Uterus (tissue), 4 donors: Measurements from ENCODE around the gene IGF1R. TPM values are rescaled to one million over a fixed set of nuclear protein-coding genes. Genes with fewer than 3 reads are reported as not detected.

Experiments used
- DNase-seq, 2 donors: peaks; one replicate each; pipeline ENCODE4 v3.0.0-alpha.2; 2019 to 2020
- H3K27ac ChIP-seq, 2 donors: fragments of 200-600 bp; sonication (generic); 1 replicate in 1 of 2; 2 replicates in 1 of 2; pipeline ENCODE4 v1.5.1; 2016 to 2018
- H3K27me3 ChIP-seq, 2 donors: fragments of 200-600 bp; sonication (generic); one replicate each; pipeline ENCODE4 v1.5.1; 2018 to 2019; ENCODE audit warnings: control low read depth in 1 of 2
- H3K36me3 ChIP-seq, 2 donors: fragments of 200-600 bp; sonication (generic); one replicate each; pipeline ENCODE4 v1.5.1; 2019; ENCODE audit warnings: control low read depth in 1 of 2
- H3K4me1 ChIP-seq, 2 donors: fragments of 200-600 bp; sonication (generic); one replicate each; pipeline ENCODE4 v1.5.1; 2018 to 2019; ENCODE audit warnings: control low read depth in 1 of 2
- H3K4me3 ChIP-seq, 2 donors: fragments of 200-600 bp; sonication (generic); 1 replicate in 1 of 2; 2 replicates in 1 of 2; pipeline ENCODE4 v1.5.1; 2018 to 2019; ENCODE audit warnings: mild to moderate bottlenecking in 1 of 2
- H3K9me3 ChIP-seq, 2 donors: fragments of 200-600 bp; sonication (generic); one replicate each; pipeline ENCODE4 v1.5.1; 2019; ENCODE audit warnings: control low read depth in 1 of 2
- CTCF ChIP-seq, 4 experiments: fragments of 200-600 bp in 2 of 4; fragments of 450-650 bp in 2 of 4; sonication (generic) in 2 of 4; IDR thresholded peaks; one replicate each; pipeline ENCODE4 v1.5.1; 2016 to 2019; ENCODE audit warnings: antibody characterized with exemption in 4 of 4, mild to moderate bottlenecking in 2 of 4, moderate library complexity in 1 of 4
- POLR2A ChIP-seq, 2 donors: fragments of 450-650 bp; IDR thresholded peaks; one replicate each; pipeline ENCODE4 v1.6.1; 2016; ENCODE audit warnings: antibody characterized with exemption in 2 of 2, mild to moderate bottlenecking in 1 of 2, moderate library complexity in 1 of 2
- intact Hi-C: fragments of 100-400 bp; cut with DNase I; formaldehyde crosslinking; loops from one replicate; pipeline ENCODE4 v1.15.1; 2023; ENCODE audit warnings: low total_unique reads
- total RNA-seq, 4 donors: library from RNA; depleted of rRNA in 3 of 4; stranded (reverse); fragments of >200 nt in 3 of 4; gene quantifications; one replicate each; pipeline versions ENCODE4 v1.1.0 to v1.2.4, GENCODE V29; 2014 to 2023
- donor health status: DM: yes; HTN: yes; CAD: no.

The IGF1R gene
- total RNA-seq, 4 donors from 2014 or later: 30.0 to 95.2 (median 57.5) TPM

GRCh38 chr15:98728082-98728810 is 79.9 kb downstream of the IGF1R start:
- H3K4me3 ChIP-seq: no peak overlapping the region
- no peaks in the 10 kb centered on the region for H3K9me3 ChIP-seq
- intact Hi-C loops: no loop called here
- DNase-seq: peak in 1 of 2 donors; percentile 29
- TF ChIP-seq CTCF (IDR thresholded peaks at IDR 0.05) (no peak), POLR2A (IDR thresholded peaks at IDR 0.05) (no peak)
- peaks cover 8 to 18% of the 10 kb centered on the region in 2 donors for H3K4me1 ChIP-seq
- no peaks in the 10 kb centered on the region for H3K27me3 ChIP-seq
- peak overlapping the region; percentile 83 to 94 for H3K27ac ChIP-seq
- no peaks in the 10 kb centered on the region for H3K36me3 ChIP-seq

DNA sequence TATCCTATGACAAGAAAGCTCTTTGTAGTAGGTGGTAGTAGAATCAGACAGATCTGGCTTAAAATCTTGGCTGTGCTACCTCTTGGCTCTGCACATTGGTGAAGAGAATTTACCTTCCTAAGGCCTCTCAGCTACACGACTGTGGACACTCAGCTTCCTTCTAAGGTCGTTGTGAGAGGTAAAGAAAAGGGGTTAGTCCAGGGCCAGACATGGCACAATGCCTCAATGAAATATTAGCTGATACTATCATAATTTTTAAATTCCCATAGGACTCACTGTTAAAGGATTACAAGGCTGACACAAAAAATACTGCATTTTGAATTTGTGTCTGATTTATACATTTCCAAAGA is 80.4 kb downstream of the IGF1R start:
- Histone ChIP-seq H3K4me1 (peaks cover 8 to 18% of the 10 kb centered on the region in 2 donors), H3K27me3 (no peaks in the 10 kb centered on the region), H3K36me3 (no peaks in the 10 kb centered on the region), H3K9me3 (no peaks in the 10 kb centered on the region), H3K27ac (peak overlapping the region; percentile 83 to 94), H3K4me3 (no peak overlapping the region)
- intact Hi-C loops: no loop called here
- DNase-seq: no peak
- TF ChIP-seq POLR2A (IDR thresholded peaks at IDR 0.05) (no peak), CTCF (IDR thresholded peaks at IDR 0.05) (no peak)

DNA sequence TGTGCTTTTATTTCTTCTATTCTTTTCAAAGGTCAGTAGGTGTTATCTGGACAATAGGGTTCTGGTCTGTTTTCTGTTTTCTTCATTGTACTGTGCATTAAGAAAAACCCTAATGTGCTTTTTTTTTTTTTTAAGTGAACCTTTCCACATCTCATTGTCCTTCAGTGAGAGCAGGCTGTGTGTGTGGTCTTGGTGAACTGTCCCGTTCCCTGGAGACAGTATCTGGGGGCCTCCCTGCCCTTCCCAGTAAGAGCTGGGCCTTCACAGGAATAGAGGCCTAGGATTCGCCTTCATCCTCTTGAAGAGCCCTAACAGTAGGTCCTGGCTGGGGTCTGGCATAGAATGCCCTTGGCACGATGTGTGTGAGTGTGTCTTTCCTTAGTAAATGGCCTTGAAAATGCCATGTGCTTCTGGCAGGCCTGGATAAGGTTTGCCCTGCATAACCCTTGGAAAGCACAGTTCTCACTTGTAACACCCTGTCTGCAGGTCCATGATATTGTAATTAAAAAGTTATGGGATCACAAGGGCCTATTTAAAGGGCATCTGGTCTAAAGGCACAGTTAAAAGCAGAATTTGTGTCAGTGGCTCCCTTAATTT is 81.2 kb downstream of the IGF1R start:
- intact Hi-C loops: no loop called here
- Histone ChIP-seq H3K4me1 (peaks cover 8 to 18% of the 10 kb centered on the region in 2 donors), H3K27ac (peak overlapping the region in 1 of 2 donors; percentile 94), H3K36me3 (no peaks in the 10 kb centered on the region), H3K27me3 (no peaks in the 10 kb centered on the region), H3K9me3 (no peaks in the 10 kb centered on the region), H3K4me3 (no peak overlapping the region)
- no peak for TF ChIP-seq POLR2A (IDR thresholded peaks at IDR 0.05)
- TF ChIP-seq CTCF (IDR thresholded peaks at IDR 0.05): no peak
- no peak for DNase-seq

GRCh38 chr15:98730860-98731711 is 82.7 kb downstream of the IGF1R start:
- no peak for TF ChIP-seq CTCF (IDR thresholded peaks at IDR 0.05)
- no peak for TF ChIP-seq POLR2A (IDR thresholded peaks at IDR 0.05)
- Histone ChIP-seq H3K27me3 (no peaks in the 10 kb centered on the region), H3K9me3 (no peaks in the 10 kb centered on the region), H3K36me3 (no peaks in the 10 kb centered on the region), H3K4me3 (no peak overlapping the region), H3K4me1 (peaks cover 11 to 22% of the 10 kb centered on the region in 2 donors), H3K27ac (peak overlapping the region in 1 of 2 donors; percentile 10)
- intact Hi-C loops: no loop called here
- DNase-seq: no peak
